ENCODE data around the gene DYSF.

GRCh38 chr2:71666094-71666474, 212.7 kb downstream of the DYSF start:
- no peak for TF ChIP-seq CTCF (IDR thresholded peaks at IDR 0.05)
- TF ChIP-seq POLR2A (IDR thresholded peaks at IDR 0.05): no peak

All from esophagus squamous epithelium (tissue), 4 donors.